ENCODE results near the gene ITPA. TPM values are rescaled to one million over a fixed set of nuclear protein-coding genes. Genes with fewer than 3 reads are reported as not detected.

Gene ITPA
- total and polyA plus RNA-seq, 5 donors, result 16.6 to 21.8 (median 17.2) TPM

DNA sequence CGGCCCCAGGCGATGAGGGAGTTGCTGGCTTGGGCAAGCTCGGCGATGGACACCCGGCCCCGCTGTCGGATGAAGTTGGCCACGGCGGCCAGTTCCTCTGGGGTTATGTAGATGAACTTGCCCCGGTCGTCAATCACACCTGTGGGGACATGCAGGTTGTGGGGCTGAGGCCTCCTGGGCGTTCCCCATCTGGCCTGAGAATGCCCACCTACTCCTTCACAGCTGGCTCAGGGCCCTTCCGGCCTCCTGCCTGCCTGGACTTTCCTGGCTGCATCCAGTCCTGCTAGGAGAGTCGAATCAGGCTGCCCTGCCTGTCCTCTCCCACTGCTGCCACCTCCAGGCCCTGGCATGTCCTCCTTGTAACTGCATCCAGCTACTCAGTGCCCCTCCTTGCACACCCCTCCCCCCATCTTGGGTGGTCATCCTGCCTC lies 18.6 kb upstream of the ITPA start:
- ATAC-seq, result no peak
- Histone ChIP-seq H3K27ac (ENCODE audit: low read length) (no peak overlapping the region), H3K4me3 (ENCODE audit: low read length) (no peak overlapping the region), H3K27me3 (ENCODE audit: control insufficient read depth, insufficient read depth) (no peaks in the 10 kb centered on the region), H3K9me3 (ENCODE audit: control insufficient read depth, low read length) (no peaks in the 10 kb centered on the region), H3K4me1 (ENCODE audit: control insufficient read depth, insufficient read depth, low read length) (no peaks in the 10 kb centered on the region)
- no peak for DNase-seq
- intact Hi-C loops (cut with DNase I), result no loop called here
- 90% methylated on average over 14 of the region's 14 CpGs for WGBS

DNA sequence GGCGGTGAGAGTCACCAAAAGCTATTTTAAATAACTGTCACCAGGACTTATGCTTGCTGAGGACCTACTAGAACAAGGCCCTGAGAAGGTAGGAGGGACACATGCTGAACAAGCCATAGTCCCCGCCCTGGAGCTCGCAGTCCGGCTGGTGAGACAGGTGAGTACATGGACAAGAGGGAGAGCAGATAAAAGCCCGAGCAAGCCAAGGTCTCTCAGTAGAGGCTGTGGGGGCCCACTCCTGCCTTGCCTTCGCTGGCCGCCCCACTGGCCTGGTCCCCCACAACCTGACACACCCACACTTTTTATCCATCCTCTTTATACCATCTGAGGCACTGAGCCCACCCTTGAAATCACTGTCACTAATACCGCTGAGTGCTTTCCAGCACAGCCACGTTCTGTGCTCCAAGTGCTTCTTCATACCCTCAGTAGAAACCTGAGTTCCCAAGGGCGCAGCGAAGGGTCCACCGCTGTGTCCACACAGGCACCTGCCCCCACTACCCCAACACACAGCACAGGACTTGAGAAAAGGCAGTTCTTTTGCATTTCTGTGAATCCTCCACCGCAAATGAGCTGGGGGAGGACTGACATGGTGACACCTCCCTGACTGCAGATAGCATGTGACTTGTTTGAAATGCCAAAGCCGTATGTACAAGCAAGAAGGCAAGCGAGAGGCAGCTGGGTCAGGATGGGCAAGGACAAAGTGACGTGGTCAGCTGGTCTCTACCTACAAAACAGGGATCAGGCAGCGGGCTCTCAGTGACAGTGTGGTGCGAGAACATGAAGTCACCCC lies 16.9 kb upstream of the ITPA start:
- Histone ChIP-seq H3K27me3 (ENCODE audit: control insufficient read depth, insufficient read depth) (no peaks in the 10 kb centered on the region), H3K27ac (ENCODE audit: low read length) (no peak overlapping the region), H3K4me3 (ENCODE audit: low read length) (no peak overlapping the region), H3K9me3 (ENCODE audit: control insufficient read depth, low read length) (no peaks in the 10 kb centered on the region), H3K4me1 (ENCODE audit: control insufficient read depth, insufficient read depth, low read length) (no peaks in the 10 kb centered on the region)
- 90% methylated on average over 18 of the region's 18 CpGs for WGBS
- ATAC-seq (no peak), DNase-seq (no peak)
- intact Hi-C loops (cut with DNase I), result no loop called here

DNA sequence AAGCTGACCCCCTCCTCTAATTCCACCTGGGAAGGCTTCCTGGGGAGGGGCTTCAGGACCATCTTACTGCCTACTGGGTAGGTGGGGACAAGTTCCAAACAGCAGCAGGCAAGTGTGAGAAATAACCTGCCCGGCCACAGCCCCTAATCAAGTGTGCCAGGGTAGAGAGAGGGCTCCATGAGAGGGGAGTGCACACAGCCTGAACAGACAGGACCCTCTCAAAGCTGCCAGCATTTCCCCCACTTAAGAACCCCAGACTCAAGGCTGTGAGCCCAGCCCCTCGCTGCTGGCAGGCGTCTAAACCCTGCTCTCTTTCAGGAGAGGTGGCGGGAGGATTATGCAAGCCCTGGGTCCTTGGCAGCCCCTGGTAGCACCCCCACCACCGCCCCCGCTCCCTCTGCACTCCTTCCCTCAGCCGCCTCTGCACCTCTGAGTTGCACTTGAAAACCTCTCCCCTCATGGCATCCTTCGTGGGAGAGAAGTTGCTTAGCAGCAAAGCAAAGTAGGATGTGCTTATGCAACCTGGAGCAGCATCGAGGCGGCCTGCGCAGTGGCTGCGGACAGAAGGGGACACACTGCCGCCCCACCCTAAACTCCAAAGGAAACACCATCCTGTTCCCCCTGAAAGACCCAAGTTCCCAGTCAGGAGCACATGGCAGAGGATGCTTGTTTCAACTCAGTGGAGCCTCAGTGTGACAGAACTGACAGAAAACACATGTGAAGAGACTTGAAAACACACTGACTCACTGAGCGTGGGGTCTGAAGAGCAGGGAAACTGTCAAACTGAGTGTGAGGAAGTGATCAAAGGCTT lies 15.3 kb upstream of the ITPA start:
- no peak for DNase-seq
- Histone ChIP-seq H3K9me3 (ENCODE audit: control insufficient read depth, low read length) (no peaks in the 10 kb centered on the region), H3K27me3 (ENCODE audit: control insufficient read depth, insufficient read depth) (no peaks in the 10 kb centered on the region), H3K27ac (ENCODE audit: low read length) (no peak overlapping the region), H3K4me3 (ENCODE audit: low read length) (no peak overlapping the region), H3K4me1 (ENCODE audit: control insufficient read depth, insufficient read depth, low read length) (no peaks in the 10 kb centered on the region)
- intact Hi-C loops (cut with DNase I), result no loop called here
- ATAC-seq, result no peak
- 95% methylated on average over 14 of the region's 14 CpGs for WGBS

- Histone ChIP-seq H3K9me3 (ENCODE audit: control insufficient read depth, low read length) (no peaks in the 10 kb centered on the region), H3K4me1 (ENCODE audit: control insufficient read depth, insufficient read depth, low read length) (no peaks in the 10 kb centered on the region), H3K27ac (ENCODE audit: low read length) (no peak overlapping the region), H3K4me3 (ENCODE audit: low read length) (no peak overlapping the region), H3K27me3 (ENCODE audit: control insufficient read depth, insufficient read depth) (no peaks in the 10 kb centered on the region)
- DNase-seq (peak in 1 of 3 donors; percentile 33), ATAC-seq (no peak)
- WGBS, result 93% methylated on average over 10 of the region's 10 CpGs
- intact Hi-C loops (cut with DNase I), result no loop called here
These were observed 14.5 kb upstream of the ITPA start for GRCh38 chr20:3194617-3195280.

GRCh38 chr20:3195590-3196237 lies 13.6 kb upstream of the ITPA start:
- Histone ChIP-seq H3K4me1 (ENCODE audit: control insufficient read depth, insufficient read depth, low read length) (no peaks in the 10 kb centered on the region), H3K9me3 (ENCODE audit: control insufficient read depth, low read length) (no peaks in the 10 kb centered on the region), H3K27me3 (ENCODE audit: control insufficient read depth, insufficient read depth) (no peaks in the 10 kb centered on the region), H3K27ac (ENCODE audit: low read length) (no peak overlapping the region), H3K4me3 (ENCODE audit: low read length) (no peak overlapping the region)
- ATAC-seq (no peak), DNase-seq (peak in 1 of 3 donors; percentile 19)
- 90% methylated on average over 7 of the region's 7 CpGs for whole genome bisulfite sequencing
- intact Hi-C loops (cut with DNase I), result no loop called here

- no peaks in the 10 kb centered on the region for H3K27me3 ChIP-seq (ENCODE audit: control insufficient read depth, insufficient read depth)
- DNase-seq (no peak), ATAC-seq (no peak)
- intact Hi-C loops (cut with DNase I), result no loop called here
- H3K4me1 ChIP-seq (ENCODE audit: control insufficient read depth, insufficient read depth, low read length), result no peaks in the 10 kb centered on the region
- H3K4me3 ChIP-seq (ENCODE audit: low read length), result no peak overlapping the region
- H3K9me3 ChIP-seq (ENCODE audit: control insufficient read depth, low read length), result no peaks in the 10 kb centered on the region
- no peak overlapping the region for H3K27ac ChIP-seq (ENCODE audit: low read length)
- WGBS, result 65% methylated on average over 2 of the region's 2 CpGs
These were observed 10.1 kb upstream of the ITPA start for GRCh38 chr20:3199206-3199605.

GRCh38 chr20:3199976-3200755 lies 9.1 kb upstream of the ITPA start:
- intact Hi-C loops (cut with DNase I), result no loop called here
- WGBS, result 92% methylated on average over 27 of the region's 27 CpGs
- Histone ChIP-seq H3K9me3 (ENCODE audit: control insufficient read depth, low read length) (no peaks in the 10 kb centered on the region), H3K4me1 (ENCODE audit: control insufficient read depth, insufficient read depth, low read length) (no peaks in the 10 kb centered on the region), H3K4me3 (ENCODE audit: low read length) (no peak overlapping the region), H3K27me3 (ENCODE audit: control insufficient read depth, insufficient read depth) (no peaks in the 10 kb centered on the region), H3K27ac (ENCODE audit: low read length) (no peak overlapping the region)
- DNase-seq (peak in 1 of 3 donors; percentile 17), ATAC-seq (no peak)

DNA sequence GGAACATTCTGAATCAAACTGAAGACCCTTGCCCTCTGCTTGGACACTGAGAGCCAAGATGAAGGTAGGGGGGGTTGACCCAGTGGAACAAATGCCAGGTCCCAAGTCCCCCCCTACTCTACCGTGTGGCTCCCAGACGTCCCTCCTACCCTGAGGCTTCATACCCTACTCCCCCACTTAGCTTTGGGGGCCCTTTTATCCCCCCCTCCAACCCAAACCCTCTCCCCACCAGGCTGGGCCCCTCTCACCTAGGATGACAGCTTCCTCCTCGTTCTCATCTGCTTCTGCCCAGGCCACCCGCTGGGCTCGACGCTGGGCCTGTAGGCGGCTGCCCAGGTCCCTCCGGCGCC lies 6.4 kb upstream of the ITPA start:
- DNase-seq (no peak), ATAC-seq (no peak)
- no peaks in the 10 kb centered on the region for H3K27me3 ChIP-seq (ENCODE audit: control insufficient read depth, insufficient read depth)
- no peaks in the 10 kb centered on the region for H3K4me1 ChIP-seq (ENCODE audit: control insufficient read depth, insufficient read depth, low read length)
- no peak overlapping the region for H3K27ac ChIP-seq (ENCODE audit: low read length)
- 61% methylated on average over 9 of the region's 9 CpGs for WGBS
- H3K4me3 ChIP-seq (ENCODE audit: low read length), result no peak overlapping the region
- intact Hi-C loops (cut with DNase I), result no loop called here
- H3K9me3 ChIP-seq (ENCODE audit: control insufficient read depth, low read length), result no peaks in the 10 kb centered on the region

- peaks cover 1% of the 10 kb centered on the region for H3K4me1 ChIP-seq (ENCODE audit: control insufficient read depth, insufficient read depth, low read length)
- DNase-seq (peak in 1 of 3 donors; percentile 54), ATAC-seq (peak; percentile 8 to 49)
- no peaks in the 10 kb centered on the region for H3K9me3 ChIP-seq (ENCODE audit: control insufficient read depth, low read length)
- 16% methylated on average over 31 of the region's 31 CpGs for WGBS
- H3K27ac ChIP-seq (ENCODE audit: low read length), result no peak overlapping the region
- intact Hi-C loops (cut with DNase I), result no loop called here
- H3K27me3 ChIP-seq (ENCODE audit: control insufficient read depth, insufficient read depth), result no peaks in the 10 kb centered on the region
- H3K4me3 ChIP-seq (ENCODE audit: low read length), result peak overlapping the region; percentile 81
These were observed 5.8 kb upstream of the ITPA start for GRCh38 chr20:3203315-3204123.

Measured in right cardiac atrium (tissue), 5 donors.